Glutamatergic neuron (in vitro differentiated cells): ENCODE results near the gene POLR3B. TPM values are rescaled to one million over a fixed set of nuclear protein-coding genes. Genes with fewer than 3 reads are reported as not detected.

Source experiments
- DNase-seq: peaks from one replicate; pipeline ENCODE4 v3.0.0; 2022
- H3K27ac Mint-ChIP-seq: one replicate; pipeline ENCODE4 v1.8.0; 2020; ENCODE audit warnings: mild to moderate bottlenecking, mixed read lengths, inconsistent platforms; ENCODE audit not compliant: unreplicated experiment
- H3K27me3 Mint-ChIP-seq: one replicate; pipeline ENCODE4 v1.8.0; 2020; ENCODE audit warnings: mild to moderate bottlenecking, moderate library complexity, mixed read lengths, inconsistent platforms; ENCODE audit not compliant: unreplicated experiment
- H3K36me3 Mint-ChIP-seq: one replicate; pipeline ENCODE4 v1.8.0; 2020; ENCODE audit warnings: mild to moderate bottlenecking, mixed read lengths, inconsistent platforms; ENCODE audit not compliant: unreplicated experiment
- H3K4me1 Mint-ChIP-seq: one replicate; pipeline ENCODE4 v1.8.0; 2020; ENCODE audit warnings: mild to moderate bottlenecking, low read depth, mixed read lengths, inconsistent platforms; ENCODE audit not compliant: unreplicated experiment
- H3K4me3 Mint-ChIP-seq: one replicate; pipeline ENCODE4 v1.8.0; 2020; ENCODE audit warnings: mild to moderate bottlenecking, mixed read lengths, inconsistent platforms; ENCODE audit not compliant: unreplicated experiment
- H3K9me3 Mint-ChIP-seq: one replicate; pipeline ENCODE4 v1.8.0; 2020; ENCODE audit warnings: mild to moderate bottlenecking, moderate library complexity, mixed read lengths, inconsistent platforms; ENCODE audit not compliant: unreplicated experiment
- CTCF ChIP-seq: fragments of 200-600 bp; sonication (generic); IDR thresholded peaks from one replicate; pipeline ENCODE4 v1.5.0; 2021; ENCODE audit not compliant: partially characterized antibody, unreplicated experiment
- total RNA-seq: library from RNA; stranded (reverse); fragmentation: NEBNext Ultra II Directional; extraction: Animal tissue kit (Norgen Biotek cat#: 25700); gene quantifications from one replicate; pipeline ENCODE4 v1.2.1, GENCODE V29; 2021; ENCODE audit not compliant: unreplicated experiment

POLR3B gene
- total RNA-seq, 1 donor from 2014 or later: 12.1 TPM

DNA sequence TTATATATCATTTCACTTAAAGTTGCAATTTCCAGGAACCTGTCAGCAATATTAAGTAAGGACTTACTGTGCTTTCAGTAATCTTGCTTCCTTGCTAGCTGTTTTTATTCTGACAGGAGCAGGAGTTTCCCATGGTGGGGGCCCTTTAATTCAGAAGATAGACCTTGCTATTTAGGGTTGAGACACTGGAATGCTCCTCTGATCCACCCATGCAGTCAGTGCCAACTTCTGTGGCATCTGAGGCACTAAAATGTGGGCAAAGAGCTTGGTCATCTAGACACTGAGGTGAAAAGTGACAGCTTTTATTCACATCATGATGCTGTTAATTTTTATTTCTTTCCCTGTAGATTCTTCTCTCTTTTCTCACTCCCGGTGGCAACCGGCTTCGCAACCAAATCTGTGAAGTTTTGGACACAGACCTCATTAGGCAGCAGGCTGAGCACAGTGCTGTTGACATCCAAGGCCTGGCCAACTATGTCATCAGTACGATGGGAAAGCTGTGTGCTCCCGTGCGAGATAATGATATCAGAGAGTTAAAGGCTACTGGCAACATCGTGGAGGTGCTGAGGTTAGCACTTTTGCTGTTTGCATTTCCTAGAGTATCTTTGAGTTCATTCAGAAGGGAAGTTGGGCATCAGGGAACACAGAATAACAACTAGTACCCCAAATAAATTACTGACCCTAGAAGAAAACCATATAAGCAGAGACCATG, 36.3 kb upstream of the POLR3B start:
- TF ChIP-seq CTCF: no peak
- Mint-ChIP-seq H3K4me3 (no peak overlapping the region), H3K4me1 (no peaks in the 10 kb centered on the region), H3K27ac (no peak overlapping the region), H3K9me3 (peaks cover 4% of the 10 kb centered on the region), H3K27me3 (no peaks in the 10 kb centered on the region), H3K36me3 (no peaks in the 10 kb centered on the region)
- no peak for DNase-seq

DNA sequence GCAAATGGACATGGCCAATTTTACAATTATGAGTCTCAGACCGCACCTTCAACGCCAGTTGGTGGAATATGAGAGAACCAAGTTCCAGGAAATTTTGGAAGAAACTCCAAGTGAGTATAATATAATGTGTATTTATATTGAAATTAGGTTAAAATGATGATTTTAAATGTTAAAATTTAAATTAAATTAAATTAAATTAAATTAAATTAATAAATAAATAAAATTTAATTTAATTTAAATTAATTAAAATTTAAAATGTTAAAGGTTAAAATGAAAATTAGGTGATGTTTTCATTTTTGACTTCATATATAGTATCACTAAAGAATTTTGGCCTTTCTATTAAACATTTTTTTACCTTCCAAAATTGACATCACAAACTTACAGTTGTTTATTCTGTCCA, 34.0 kb upstream of the POLR3B start:
- H3K27me3 Mint-ChIP-seq: no peaks in the 10 kb centered on the region
- H3K9me3 Mint-ChIP-seq: peaks cover 4% of the 10 kb centered on the region
- DNase-seq: no peak
- H3K27ac Mint-ChIP-seq: no peak overlapping the region
- H3K4me1 Mint-ChIP-seq: no peaks in the 10 kb centered on the region
- no peaks in the 10 kb centered on the region for H3K36me3 Mint-ChIP-seq
- no peak overlapping the region for H3K4me3 Mint-ChIP-seq
- no peak for TF ChIP-seq CTCF

GRCh38 chr12:106327309-106327869, 30.2 kb upstream of the POLR3B start:
- no peak overlapping the region for H3K4me3 Mint-ChIP-seq
- H3K4me1 Mint-ChIP-seq: no peaks in the 10 kb centered on the region
- H3K27me3 Mint-ChIP-seq: no peaks in the 10 kb centered on the region
- no peak for DNase-seq
- no peak for TF ChIP-seq CTCF
- H3K36me3 Mint-ChIP-seq: no peaks in the 10 kb centered on the region
- H3K9me3 Mint-ChIP-seq: peaks cover 4% of the 10 kb centered on the region
- H3K27ac Mint-ChIP-seq: no peak overlapping the region

DNA sequence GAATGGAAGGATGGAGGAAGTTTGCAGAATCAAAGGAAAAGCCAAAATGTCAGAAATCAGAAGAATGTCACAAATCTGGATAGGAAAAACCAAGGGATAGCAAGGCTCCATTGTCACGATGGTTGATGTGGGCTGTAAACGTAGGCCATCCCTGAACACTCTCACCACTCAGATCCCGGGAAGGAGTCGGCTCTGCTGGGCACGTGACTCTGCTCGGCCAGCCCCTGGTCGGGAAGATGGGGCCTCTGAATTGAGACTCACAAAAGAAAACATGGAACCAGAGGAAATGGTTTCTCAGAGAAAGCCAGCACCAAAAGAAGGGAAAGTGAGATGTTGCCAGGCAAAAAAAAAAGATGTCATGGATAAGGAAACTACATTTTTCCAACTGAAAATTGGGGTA, 28.8 kb upstream of the POLR3B start:
- Mint-ChIP-seq H3K27me3 (no peaks in the 10 kb centered on the region), H3K27ac (no peak overlapping the region), H3K9me3 (peaks cover 3% of the 10 kb centered on the region), H3K36me3 (no peaks in the 10 kb centered on the region), H3K4me3 (no peak overlapping the region), H3K4me1 (no peaks in the 10 kb centered on the region)
- no peak for DNase-seq
- no peak for TF ChIP-seq CTCF

DNA sequence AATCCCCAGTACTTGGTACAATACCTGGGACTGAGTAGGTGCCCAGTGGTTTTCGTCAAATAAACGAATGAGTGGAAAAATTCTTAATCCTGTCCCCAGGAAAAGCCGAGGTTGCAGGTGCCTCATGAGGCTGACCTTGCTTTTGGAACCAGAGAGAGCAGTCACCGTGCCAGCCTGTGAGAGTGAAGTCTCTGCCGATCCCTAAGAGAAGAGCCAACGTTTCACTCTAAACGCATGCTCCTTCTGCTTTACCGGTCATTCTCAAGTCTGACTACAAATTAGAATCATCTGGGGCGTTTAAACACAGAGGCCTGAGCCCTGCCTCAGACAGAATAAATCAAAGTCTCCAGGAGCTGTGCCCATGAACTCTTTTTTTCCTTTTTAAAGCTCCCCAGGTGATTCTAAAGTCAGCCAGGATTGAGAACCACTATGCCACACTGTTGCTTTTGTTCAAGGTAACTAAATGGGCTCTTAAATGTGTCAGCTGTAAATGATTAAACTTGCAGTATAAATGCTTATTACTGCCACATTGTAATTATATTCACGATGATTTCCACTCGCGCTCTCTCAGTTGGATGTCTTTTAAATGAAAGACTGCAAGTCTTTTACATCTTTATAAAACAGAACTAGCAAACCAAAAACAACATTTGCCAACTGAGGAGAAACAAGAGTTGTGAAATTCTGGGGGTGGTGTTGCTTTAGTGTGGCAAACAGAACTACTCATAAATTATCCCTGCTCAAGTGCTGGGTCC, 28.1 kb upstream of the POLR3B start:
- no peak for DNase-seq
- no peak for TF ChIP-seq CTCF
- Mint-ChIP-seq H3K27ac (no peak overlapping the region), H3K4me1 (no peaks in the 10 kb centered on the region), H3K4me3 (no peak overlapping the region), H3K27me3 (no peaks in the 10 kb centered on the region), H3K36me3 (no peaks in the 10 kb centered on the region), H3K9me3 (no peaks in the 10 kb centered on the region)
